Activated CD8-positive, alpha-beta memory T cell treated with anti-CD3 and anti-CD28 coated beads, Interleukin-2, amount 50 U/mL, for 1 hour (primary cell): ENCODE measurements around the gene CACNA2D2.

ENCODE experiments used
- DNase-seq: peaks from one replicate; pipeline ENCODE4 v3.0.0-alpha.2; 2020; ENCODE audit errors: extremely low read depth

Gene CACNA2D2

DNA sequence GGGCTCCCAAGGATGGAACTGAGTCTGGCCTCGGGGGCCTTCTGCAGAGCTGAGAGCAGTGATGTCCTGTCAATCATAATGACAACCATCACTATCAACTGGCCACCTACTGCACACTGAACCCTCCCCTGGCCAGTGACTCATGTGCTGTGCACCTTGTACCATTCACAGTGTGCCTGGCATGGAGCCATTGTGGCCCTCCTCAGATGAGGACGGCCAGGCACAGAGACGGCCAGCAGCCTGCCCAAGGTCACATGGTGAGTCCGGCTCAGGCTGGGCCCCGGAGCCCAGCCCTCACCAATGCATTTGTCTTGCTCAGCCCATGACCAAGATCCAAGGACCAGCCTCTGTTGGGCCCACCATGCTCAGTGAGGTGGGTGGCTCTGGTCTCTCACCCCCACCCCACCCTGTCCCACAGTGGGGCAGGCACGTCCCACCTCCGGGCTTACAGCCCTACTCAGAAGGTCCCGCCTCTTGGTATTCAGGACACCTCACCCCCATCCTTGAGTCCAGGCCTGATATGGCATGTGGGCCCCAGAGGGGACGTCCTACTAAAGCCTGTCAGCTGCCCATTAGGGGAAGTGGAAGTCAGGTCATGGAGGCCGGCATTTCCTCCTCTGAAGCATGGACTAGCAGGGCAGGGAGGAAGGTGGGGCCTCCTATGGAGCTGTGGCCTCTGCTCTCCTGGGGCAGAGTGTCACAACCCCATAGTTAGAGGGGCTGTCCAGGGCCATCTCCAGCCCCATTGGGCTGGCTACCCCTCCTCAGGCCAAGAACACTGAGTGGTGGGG, 108.2 kb downstream of the CACNA2D2 start:
- DNase-seq, result no peak

DNA sequence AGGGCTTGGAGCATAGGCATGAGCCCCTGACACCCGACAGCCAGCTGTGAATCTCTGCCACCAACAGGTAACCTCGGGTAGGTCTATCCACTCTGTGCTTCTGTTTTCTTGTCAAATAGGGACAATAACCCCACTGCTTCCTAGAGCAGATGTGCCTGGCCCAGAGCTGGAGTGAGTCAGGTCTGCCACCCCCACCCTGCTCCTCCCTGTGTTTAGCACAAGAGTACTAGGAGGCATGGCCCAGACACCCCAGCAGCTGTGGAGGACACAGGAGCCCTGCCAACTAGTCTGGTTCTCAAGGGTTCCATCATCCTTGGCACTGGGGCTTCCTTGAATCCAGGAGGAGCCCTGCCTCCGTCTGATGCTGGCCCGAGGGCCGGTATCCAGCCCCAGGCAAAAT, 110.4 kb downstream of the CACNA2D2 start:
- DNase-seq, result no peak

DNA sequence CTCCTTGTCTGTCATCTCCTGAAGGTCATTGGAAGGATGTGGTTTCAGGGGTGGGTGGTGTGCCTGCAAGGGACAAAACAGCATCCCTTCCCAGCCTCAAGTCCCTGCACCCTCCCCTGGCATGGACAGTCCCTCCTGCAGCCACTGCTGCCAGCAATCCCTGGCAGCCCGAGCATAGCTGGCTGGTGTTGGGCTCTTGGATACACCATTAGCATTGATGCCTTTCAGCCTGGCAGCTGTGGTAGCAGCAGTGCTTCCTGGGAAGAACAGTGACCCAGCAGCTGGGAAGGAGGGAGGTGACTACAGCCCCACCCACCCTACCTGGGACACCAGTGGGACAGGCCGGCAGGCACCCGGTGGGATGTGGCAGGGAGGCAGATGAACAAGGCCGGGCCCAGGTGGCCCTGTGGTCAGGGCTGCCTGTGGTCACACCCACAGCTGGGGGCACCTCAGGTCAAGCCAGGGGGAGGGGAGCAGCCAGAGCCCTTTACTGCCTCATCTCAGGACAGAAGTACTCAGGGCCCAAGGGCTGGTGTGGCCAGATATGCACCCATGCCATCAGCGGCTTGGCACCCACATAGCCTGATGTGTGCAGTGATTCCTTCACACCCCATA, 111.2 kb downstream of the CACNA2D2 start:
- DNase-seq, result no peak

DNA sequence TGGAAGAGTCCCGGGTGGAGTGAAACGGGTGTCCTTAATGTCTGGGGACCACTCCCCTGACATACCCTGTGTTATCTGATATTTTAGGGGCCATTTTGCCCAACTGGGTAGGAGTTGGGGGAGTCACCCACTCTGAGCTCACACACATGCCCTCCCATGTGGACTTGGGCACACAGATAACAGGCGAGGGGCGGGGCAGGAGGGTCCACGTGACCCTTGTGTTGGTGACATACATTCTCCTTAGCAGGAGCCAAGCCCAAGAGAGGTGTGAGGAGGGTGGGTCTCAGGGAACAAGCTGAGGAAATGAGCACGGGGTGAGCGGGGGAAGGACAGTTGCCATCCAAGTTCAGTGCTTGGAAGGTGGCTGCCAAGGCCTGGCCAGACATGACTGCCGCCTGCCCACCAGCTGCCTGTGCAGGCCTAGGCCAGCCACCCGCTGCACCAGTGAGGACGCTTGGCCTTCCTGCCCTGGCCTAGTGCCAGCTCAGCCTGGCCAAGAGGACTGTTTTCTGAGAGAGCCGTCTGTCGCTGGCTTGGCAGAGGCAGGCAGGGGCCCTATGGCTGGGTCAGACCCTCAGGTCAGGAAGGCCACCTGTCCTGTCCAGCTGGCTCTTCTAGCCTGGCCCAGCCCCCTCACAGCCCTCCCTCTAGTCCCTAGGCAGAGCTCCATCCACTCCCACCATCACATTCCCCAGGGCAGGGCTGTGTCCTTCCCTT, 112.8 kb downstream of the CACNA2D2 start:
- DNase-seq, result no peak

DNA sequence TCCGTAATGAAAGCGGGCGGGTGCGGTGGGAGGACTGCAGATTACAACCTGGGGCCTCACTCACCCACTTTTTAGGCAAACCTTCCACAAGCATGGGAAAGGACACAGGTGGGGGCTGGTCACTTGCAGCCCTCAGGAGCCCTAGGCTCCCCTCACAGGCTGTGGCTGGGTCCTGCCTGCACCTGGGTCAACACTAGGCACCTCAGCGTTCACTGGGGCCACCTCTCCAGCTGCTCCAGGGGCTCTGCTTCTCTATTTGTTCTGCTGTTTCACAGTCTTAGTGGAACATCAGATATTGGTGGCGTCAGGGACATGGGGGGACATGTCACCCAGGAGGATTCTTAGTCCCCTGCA, 114.0 kb downstream of the CACNA2D2 start:
- no peak for DNase-seq

DNA sequence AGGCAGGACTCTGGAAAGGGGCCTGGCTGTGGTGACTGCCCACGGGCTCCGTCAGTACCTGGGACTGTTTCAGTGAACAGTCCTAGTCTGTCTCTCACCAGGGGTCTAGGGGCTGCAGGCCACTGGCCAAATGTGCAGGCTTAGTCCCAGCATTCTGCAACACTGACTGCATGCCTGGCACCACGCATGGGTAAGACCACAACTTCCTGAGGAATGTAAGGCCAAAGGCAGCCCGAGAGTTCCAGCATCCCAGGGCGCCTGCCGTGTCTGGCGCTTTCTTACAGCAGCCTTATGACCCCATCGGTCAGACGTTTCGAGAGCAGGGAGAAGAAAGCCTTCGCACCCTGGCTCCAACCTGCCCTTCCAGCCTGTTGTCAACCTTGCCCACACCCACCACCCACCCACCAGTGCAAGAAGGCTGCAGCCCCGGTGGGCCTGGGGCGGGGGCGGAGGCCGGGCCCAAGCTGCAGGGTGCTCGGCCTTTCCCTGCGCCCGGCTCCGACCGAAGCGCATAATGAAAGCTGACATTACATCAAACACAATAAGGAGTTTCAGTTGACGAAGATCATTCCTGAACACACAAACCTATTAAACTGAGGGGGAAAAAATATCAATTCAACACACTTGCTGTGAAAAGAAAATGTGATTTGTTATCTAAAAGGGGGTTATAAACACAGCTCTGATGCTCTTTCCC, 114.6 kb downstream of the CACNA2D2 start:
- no peak for DNase-seq

DNA sequence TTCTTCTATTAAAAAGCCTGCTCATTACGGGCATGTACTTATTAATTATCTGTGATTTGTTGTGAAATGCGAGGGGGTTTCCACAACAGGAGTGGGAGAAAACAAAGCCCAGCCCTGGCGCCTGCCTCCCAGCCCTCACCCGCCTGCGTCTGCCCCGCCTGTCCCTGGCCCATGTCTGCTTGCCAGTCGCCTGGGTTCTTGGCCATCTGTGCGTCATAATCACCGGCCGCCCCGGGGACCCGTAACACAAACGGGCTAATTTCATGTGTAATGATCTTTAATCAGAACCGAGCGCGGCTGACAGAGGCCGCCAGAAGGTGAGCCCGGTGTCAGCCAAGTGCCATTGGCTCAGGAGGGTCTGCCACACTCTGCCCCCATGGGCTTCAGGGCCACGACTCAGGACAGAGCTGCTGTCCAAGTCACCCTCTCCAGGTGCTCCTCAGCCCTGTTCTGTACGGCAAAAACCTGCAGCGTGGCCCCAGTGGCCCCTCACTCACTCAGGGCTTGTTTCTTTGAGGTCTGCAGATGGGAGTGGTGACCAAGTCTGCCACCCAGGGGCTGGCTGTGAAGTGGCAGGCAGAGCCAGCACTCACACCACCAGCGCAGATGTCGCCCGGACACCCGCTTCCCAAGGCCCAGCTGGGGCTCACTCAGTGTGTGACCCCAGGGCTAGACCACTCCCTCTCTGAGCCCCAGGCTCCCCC, 115.3 kb downstream of the CACNA2D2 start:
- DNase-seq, result no peak

DNA sequence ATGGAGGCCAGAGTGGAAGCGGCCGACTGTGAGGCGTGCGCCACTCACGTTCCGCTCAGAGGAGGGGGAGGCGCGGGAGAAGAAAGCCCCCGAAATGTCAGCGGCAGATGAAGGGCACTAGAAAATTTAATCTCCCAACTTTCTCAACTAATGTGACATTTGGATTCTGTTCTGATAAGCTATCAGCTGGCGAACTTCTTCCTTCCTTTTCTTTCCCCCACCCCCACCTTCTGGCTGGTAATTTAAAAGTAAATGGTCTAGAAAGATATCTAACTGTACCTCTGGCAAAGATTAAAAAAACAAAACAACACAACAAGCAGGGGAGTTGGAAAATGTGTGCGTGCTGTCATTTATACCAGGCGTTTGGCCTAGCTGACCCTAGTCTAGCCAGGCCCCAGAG, 117.7 kb downstream of the CACNA2D2 start:
- no peak for DNase-seq

DNA sequence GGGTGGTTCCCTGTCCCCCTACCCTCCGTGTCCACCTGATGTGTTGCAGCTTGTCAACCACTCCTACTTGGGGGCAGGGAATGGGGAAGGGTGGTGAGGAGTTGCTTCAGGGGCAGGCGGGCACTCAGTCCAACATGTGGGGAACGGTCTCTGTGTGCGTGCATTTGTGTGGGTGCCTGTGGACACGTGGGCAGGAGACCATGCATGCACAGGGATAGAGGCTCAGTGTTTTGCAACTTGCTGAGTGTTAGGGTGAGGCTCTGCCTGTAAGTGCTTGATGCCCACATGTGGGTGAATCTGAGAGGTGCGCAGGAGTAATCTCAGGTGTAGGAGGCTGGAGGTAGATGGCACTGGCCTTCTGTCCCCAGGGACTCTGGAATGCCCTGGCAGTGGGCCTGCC, 119.7 kb downstream of the CACNA2D2 start:
- no peak for DNase-seq

DNA sequence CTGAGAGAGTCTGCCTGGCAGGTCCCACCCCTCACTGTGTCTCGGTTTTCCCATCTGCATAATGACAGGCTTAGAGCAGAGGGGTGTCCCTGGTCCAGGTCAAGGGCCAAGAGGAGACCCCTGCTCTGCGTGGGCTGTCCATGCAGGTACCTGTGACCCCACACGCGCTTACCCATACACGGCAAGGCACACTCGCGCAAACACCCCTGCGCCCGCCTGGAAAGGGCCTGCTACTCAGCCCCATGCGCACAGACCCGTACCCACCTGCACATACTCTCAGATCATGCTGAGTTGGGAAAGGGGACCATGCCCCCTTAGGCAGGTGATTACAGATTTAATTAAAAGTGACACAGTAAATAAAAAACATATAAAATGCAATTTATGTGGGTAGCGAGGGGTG, 120.7 kb downstream of the CACNA2D2 start:
- no peak for DNase-seq

DNA sequence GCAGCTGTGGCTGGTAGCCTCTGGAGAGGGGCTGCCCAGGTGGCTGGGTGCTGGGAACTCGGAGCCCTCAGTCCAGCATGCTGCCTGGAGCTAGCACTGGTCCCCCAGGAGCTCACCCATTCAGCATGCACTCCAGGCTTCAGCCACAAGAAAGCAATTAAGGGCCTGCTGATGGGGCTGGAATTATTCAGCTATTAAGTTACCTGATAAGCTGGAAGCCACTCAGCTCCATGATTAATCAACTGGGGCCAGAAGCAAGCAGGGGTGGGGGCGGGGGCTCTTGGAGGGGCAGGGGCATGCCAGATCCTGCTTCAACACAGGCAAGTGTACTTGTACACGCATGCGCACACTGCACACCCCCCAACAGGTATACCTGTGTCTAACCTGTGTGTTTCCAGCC, 122.1 kb downstream of the CACNA2D2 start:
- no peak for DNase-seq

DNA sequence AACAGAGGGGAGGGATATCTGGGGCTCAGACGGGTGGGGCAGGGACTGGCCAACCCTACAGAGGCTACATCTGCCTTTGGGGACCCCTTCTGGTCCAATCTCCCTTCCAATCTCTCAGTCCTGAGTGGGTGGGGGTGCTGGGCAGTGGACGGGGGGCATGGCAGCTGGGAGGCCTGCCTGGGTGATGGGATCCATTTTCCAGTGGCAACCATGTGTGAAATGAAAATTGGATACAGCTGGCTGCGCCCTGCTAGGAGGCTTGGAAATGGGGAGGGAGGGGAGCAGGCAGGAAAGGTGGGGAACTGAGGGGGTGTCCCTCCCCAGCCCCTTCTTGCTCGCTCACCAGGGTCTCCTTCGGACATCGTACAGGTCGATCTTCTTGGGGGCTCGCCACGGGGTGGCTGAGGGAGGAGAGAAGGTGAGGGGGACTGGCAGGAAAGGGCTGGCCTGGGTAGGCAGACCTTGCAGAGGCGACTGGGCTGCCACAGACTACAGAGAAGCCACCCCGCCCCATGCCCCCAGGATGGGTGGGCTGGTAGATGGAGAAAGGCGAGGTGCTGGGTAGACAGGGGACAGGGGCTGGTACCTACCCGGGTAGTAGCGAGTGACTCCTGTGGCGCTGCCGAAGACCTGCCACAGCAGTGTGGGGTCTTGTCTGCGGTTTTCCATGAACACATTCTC, 122.9 kb downstream of the CACNA2D2 start:
- DNase-seq, result no peak

DNA sequence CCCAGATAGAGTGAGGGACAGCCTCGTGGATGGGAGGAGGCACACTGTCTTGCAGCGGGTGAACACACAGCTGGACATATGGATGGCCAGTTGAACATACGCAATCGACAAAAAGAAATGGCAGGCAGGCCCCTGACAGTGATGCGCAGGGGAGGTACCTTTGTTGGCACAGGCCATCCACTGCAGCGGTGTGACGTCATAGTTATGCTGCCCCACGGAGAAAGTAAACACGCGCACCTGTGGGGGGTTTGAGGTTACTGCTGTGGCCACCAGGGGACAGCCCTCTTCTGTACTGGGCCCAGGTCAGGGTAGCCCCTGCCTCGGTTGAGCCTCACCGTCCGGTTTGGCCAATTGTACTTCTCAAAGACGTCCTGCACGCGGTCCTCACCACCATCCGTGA, 124.7 kb downstream of the CACNA2D2 start:
- DNase-seq, result no peak

DNA sequence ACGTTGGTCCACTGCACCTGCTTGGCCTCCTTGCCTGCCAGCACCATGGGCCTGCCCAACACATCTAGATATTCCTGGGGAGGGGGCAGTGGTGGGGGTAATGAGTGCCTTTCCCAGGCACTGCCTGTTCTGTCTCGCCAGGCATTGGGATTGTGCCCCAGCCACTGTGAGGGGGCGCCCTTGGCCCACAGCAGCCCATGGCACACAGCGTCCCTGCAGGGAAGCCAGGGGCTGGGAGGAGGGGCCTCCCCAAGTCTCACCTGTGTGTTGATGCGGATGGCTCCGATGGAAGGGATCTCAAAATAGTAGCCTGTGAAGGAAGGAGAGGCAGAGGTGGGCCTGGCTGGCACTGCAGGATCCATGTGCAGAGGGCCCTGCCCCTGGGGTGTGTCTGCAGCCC, 125.4 kb downstream of the CACNA2D2 start:
- DNase-seq, result no peak

DNA sequence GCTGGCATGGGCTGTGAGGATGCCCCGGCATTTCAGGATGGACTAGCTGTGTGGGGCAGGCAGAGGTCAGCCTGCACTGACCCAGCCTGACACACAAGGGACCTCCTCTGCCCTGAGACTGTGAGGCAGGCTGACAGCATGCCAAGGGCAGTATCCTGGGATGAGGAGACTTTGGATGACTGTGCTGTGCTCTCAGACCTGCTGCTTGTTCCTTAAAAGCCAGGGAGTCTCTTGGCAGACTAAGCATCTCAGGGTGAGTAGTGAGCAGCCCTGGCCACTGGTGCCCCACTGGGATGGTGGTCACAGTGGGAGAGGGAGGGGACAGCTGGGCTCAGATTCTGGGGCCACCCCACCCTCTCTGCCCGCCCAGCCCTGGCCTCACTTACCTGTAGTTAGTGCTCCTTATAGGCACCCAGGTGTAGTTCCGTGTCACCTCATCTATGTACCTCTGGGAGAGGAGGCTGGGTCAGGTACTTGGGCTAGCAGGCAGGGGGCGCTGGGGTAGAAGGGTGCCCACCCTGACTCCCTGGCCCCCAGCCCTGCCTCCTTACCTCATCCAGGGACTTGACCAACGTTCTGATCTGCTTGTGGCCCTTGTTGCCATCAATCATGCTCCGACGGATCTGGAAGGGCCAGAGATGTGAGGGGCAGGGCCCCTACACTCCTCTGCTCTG, 128.0 kb downstream of the CACNA2D2 start:
- DNase-seq, result no peak

DNA sequence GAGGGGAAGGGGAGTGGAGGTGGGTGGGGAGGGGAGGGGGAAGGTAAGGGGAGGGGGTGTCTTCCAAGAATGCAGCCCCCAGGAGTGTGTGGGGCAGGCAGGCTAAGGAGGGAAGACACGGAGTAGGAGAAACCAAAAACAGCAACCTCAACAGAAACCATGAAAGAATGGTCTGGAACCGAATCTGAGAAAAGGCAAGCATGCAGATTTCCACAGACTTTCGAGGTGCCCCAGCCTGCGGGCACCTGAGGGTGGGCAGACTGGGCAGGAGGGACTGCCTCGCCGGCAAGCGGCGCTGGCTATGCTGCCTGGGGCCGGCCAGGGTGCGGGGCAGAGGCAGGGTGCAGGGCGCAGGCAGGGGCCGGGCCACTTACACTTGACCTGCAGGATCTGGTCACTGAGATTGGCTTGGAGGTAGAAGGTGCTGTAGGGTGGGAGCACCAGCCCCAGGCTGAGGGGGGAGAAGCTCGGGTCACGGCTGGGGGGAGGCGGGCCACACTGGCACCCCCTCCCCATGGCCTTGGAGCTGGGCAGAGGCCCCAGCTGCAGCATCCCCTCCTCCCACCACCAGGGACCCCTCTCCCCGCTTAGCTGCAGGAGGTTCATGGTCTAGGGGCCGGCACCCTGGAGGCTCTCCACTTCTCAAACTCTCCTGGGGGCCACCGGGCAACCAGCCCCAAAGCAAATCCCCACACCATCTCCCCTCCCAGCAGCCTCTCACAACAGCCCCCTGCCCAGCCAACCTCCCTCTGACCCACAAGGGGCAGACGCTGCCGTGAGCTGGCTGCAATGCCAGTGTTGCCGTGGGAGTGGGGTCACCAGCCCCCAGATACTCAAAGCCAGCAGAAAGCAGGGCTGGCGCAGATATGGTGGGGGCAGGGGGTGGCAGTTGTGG, 128.8 kb downstream of the CACNA2D2 start:
- DNase-seq, result no peak

DNA sequence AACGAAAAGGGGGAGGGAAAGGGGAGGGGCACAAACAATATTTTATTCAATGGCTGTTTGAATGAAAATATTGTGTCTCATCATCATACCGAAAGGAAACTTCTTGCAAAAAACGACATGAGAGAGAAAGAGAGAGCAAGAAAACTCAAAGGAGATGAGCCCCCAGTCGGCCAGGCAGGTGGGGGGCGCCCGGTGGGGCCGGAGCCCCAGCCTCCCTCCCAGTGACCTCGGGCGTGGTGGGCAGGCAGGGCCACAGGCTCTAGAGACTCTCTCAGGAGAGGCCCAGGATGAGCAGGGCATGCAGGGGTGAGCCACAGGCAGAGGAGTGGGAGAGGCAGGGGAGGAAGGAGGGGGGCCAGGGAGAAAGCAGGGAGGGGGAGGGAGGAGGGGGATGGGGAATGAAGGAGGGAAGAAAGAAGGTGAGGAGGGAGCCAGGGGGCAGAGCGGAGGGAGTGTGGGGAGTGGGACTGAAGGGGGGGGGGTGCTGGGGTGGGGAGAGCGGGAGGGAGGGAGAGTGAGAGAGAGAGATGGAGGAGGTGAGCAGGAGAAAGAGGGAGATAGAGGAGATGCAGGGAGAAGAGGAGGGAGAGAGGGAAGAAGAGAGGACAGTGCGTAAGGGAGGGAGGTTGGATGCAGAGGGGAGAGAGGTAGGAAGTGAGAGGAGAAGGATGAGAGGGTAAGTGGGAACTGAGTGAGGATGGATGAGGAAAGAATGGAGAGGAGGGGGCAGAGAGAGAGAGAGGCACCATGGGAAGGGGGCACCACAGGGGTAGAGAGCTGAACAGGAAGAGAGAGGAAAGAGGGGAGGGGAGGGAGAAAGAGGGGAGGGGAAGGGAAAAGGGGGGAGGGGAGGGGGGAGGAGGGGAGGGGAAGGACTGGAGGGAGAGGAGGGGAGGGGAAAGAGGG, 130.0 kb downstream of the CACNA2D2 start:
- no peak for DNase-seq

DNA sequence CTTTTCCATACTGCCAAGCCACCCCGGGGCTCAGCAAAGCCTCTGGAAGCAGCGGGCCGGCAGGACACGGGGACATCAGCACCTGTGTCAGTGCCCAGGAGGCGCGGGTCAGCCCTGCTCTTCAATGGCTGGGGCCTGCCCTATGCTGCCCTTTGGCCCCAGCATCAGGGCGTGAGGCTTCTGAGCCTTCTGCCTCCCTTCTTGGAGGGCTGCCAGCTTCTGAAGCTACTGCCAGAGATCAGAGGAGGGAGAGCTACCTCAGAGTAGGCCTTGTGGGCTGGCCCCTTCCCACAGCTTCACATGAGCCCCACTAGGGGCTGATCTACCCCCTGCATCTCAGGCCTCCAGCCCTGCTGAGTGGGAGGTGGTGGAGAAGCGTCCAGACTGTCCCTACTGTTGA, 131.1 kb downstream of the CACNA2D2 start:
- no peak for DNase-seq
